Naive thymus-derived CD4-positive, alpha-beta T cell (primary cell): Measurements from ENCODE around the gene ATP13A3. TPM values are rescaled to one million over a fixed set of nuclear protein-coding genes. Genes with fewer than 3 reads are reported as not detected.

Experiments used
- ATAC-seq: fragments of 150-1000 bp; cut with Tn5 transposase; 2 replicates; pipeline ENCODE4 v1.10.0; 2021; ENCODE audit warnings: mild to moderate bottlenecking, moderate library complexity
- CTCF ChIA-PET: fragments of 350-600 bp; sonication (Branson Sonifier 250); formaldehyde crosslinking; loops from one replicate; lab custom pipeline; 2021; ENCODE audit warnings: antibody characterized with exemption; lab: Charles Lee
- POLR2A ChIA-PET: fragments of 350-600 bp; sonication (Branson Sonifier 250); formaldehyde crosslinking; loops from one replicate; lab custom pipeline; 2021; ENCODE audit warnings: antibody characterized with exemption, inconsistent platforms; lab: Charles Lee
- DNase-seq, 9 donors: peaks; one replicate each; pipeline versions ENCODE4 v3.0.0 to v3.0.0-alpha.2; 2020 to 2022; ENCODE audit warnings: mixed read lengths in 1 of 9
- H3K27ac ChIP-seq: one replicate; pipeline ENCODE4 v1.7.0; 2013; ENCODE audit warnings: mild to moderate bottlenecking, low read depth, low read length, moderate library complexity
- H3K27me3 ChIP-seq, 2 donors: one replicate each; pipeline ENCODE4 v1.7.0; 2013; ENCODE audit warnings: low read length in 2 of 2, mild to moderate bottlenecking in 2 of 2, moderate library complexity in 2 of 2; ENCODE audit not compliant: control insufficient read depth in 2 of 2, insufficient read depth in 2 of 2
- H3K36me3 ChIP-seq, 3 experiments: 1 replicate in 2 of 3; 2 replicates in 1 of 3; pipeline ENCODE4 v1.7.0; 2013; ENCODE audit warnings: low read length in 3 of 3, mild to moderate bottlenecking in 3 of 3, moderate library complexity in 1 of 3; ENCODE audit not compliant: insufficient read depth in 3 of 3, control insufficient read depth in 2 of 3
- H3K4me1 ChIP-seq, 2 donors: one replicate each; pipeline ENCODE4 v1.7.0; 2013; ENCODE audit warnings: low read length in 2 of 2, mild to moderate bottlenecking in 2 of 2, moderate library complexity in 1 of 2; ENCODE audit not compliant: control insufficient read depth in 2 of 2, insufficient read depth in 2 of 2
- H3K4me3 ChIP-seq: 2 replicates; pipeline ENCODE4 v1.7.0; 2013; ENCODE audit warnings: mild to moderate bottlenecking, low read length
- H3K9me3 ChIP-seq, 3 experiments: 1 replicate in 2 of 3; 2 replicates in 1 of 3; pipeline ENCODE4 v1.7.0; 2013; ENCODE audit warnings: low read length in 3 of 3; ENCODE audit not compliant: control insufficient read depth in 2 of 3
- H3K27ac Mint-ChIP-seq, 9 donors: one replicate each; pipeline ENCODE4 v1.8.0; 2020 to 2022; ENCODE audit warnings: mixed read lengths in 9 of 9, mild to moderate bottlenecking in 8 of 9, moderate library complexity in 5 of 9, inconsistent platforms in 2 of 9
- H3K27me3 Mint-ChIP-seq, 5 donors: one replicate each; pipeline ENCODE4 v1.8.0; 2021 to 2022; ENCODE audit warnings: mixed read lengths in 5 of 5, mild to moderate bottlenecking in 1 of 5
- H3K36me3 Mint-ChIP-seq, 5 donors: one replicate each; pipeline ENCODE4 v1.8.0; 2020 to 2022; ENCODE audit warnings: mixed read lengths in 5 of 5, mild to moderate bottlenecking in 3 of 5, inconsistent platforms in 1 of 5
- H3K4me1 Mint-ChIP-seq, 7 donors: one replicate each; pipeline ENCODE4 v1.8.0; 2020 to 2022; ENCODE audit warnings: mixed read lengths in 7 of 7, mild to moderate bottlenecking in 3 of 7, inconsistent platforms in 1 of 7
- H3K4me3 Mint-ChIP-seq, 10 donors: one replicate each; pipeline ENCODE4 v1.8.0; 2020 to 2022; ENCODE audit warnings: mild to moderate bottlenecking in 10 of 10, mixed read lengths in 10 of 10, moderate library complexity in 6 of 10, inconsistent platforms in 2 of 10
- H3K9me3 Mint-ChIP-seq, 11 donors: one replicate each; pipeline ENCODE4 v1.8.0; 2020 to 2022; ENCODE audit warnings: mixed read lengths in 11 of 11, mild to moderate bottlenecking in 4 of 11, inconsistent platforms in 1 of 11, moderate library complexity in 1 of 11
- intact Hi-C, 2 donors: fragments of 100-400 bp; cut with micrococcal nuclease; formaldehyde crosslinking; loops; one replicate each; pipeline ENCODE4 v1.15.1; 2023
- polyA plus RNA-seq, 2 donors: library from polyadenylated mRNA; unstranded; fragments of 300-500 nt; fragmentation: Illumina TruSeq; gene quantifications; one replicate each; pipeline ENCODE4 v1.2.3, GENCODE V29; 2021
- total RNA-seq, 6 experiments: library from RNA in 5 of 6; stranded (reverse) in 5 of 6; gene quantifications; 1 replicate in 5 of 6; 2 replicates in 1 of 6; pipeline ENCODE4 v1.2.3 and lab custom pipeline; 2021 to 2026

ATP13A3 gene
- total and polyA plus RNA-seq, 7 experiments from 2014 or later: 4.6 to 81.8 (median 46.7) TPM

DNA sequence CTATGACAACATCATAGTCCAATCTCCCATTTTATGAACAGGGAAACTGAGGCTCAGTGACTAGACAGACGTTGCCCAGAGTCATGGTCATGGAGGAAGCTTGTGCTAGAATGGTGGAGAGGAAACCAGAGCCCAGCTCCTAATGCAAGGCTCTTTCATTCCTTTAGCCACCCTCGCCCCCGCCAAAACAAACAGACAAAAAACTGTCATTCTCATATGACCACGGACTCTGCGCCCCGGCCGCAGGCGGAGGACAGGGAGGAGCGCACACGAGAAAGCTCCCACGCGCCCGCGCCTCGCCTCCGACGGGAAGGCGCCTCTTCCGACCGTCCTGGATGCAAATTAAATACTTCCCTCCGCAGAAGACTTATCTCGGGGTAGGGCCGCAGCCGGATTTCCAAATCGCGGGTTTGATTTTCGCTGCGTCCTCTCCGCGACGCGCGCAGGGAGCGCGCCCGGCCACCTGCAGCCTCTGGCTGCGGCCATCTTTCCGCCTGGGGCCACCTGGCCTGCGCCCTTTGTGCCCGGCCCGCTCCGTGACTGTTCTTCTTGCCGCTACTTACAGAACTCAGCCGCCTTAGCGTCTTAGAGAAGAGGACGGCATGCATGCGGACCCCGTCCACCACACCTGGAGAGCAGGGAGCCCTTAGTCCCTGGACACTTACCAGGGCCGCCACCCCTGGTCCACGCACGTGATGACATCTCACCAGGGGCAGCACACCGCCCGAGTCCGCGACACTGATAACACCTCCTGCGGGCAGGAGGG, 670 bp upstream of the ATP13A3 start:
- H3K27me3 ChIP-seq: no peaks in the 10 kb centered on the region
- H3K27ac Mint-ChIP-seq: peak overlapping the region; percentile 20 to 94 (median 78)
- H3K27ac ChIP-seq: peak overlapping the region; percentile 48
- peak overlapping the region; percentile 83 for H3K4me3 ChIP-seq
- no peaks in the 10 kb centered on the region for H3K36me3 ChIP-seq
- ATAC-seq (peak; percentile 14), DNase-seq (peak in 6 of 9 donors; percentile 27 to 66 (median 32))
- H3K9me3 Mint-ChIP-seq: peaks cover 0 to 8% (median 0%) of the 10 kb centered on the region in 11 donors
- peak overlapping the region; percentile 75 to 94 (median 86) for H3K4me3 Mint-ChIP-seq
- no peaks in the 10 kb centered on the region for H3K27me3 Mint-ChIP-seq
- H3K4me1 ChIP-seq: peaks cover 20 to 25% of the 10 kb centered on the region in 2 donors
- intact Hi-C loops: loop anchor here (1.0 to 10.0 kb wide), 12 partner anchors 15 to 1057 kb away; partner anchors contain the start of genes ACAP2 (in 2 of the 2), PPP1R2 (in 2 of the 2), XXYLT1 (in 2 of the 2) and HES1 (in 1 of the 2)
- peaks cover 0 to 27% (median 0%) of the 10 kb centered on the region in 5 donors for H3K36me3 Mint-ChIP-seq
- POLR2A ChIA-PET: interaction anchor here (0.6 to 1.9 kb wide), 4 partner anchors 14 to 96 kb away, joined by 3 to 11 read pairs (median 4); no protein-coding TSS in a partner anchor
- no peaks in the 10 kb centered on the region for H3K9me3 ChIP-seq
- H3K4me1 Mint-ChIP-seq: peaks cover 37 to 52% (median 40%) of the 10 kb centered on the region in 7 donors
- CTCF ChIA-PET: interaction anchor here (0.5 to 0.9 kb wide), 3 partner anchors 13 to 157 kb away, joined by 3 read pairs; no protein-coding TSS in a partner anchor

GRCh38 chr3:194485881-194486539, 792 bp downstream of the ATP13A3 start:
- CTCF ChIA-PET: no interaction called here
- H3K27ac ChIP-seq: peak overlapping the region; percentile 82
- Mint-ChIP-seq H3K4me3 (peak overlapping the region; percentile 83 to 98 (median 92)), H3K27ac (peak overlapping the region; percentile 82 to 96 (median 92)), H3K4me1 (peaks cover 42 to 65% (median 50%) of the 10 kb centered on the region in 7 donors), H3K36me3 (peaks cover 0 to 28% (median 0%) of the 10 kb centered on the region in 5 donors), H3K27me3 (no peaks in the 10 kb centered on the region), H3K9me3 (peaks cover 0 to 8% (median 0%) of the 10 kb centered on the region in 11 donors)
- peak; percentile 27 for ATAC-seq
- peak; percentile 27 to 70 (median 44) for DNase-seq
- peaks cover 20 to 25% of the 10 kb centered on the region in 2 donors for H3K4me1 ChIP-seq
- no peaks in the 10 kb centered on the region for H3K9me3 ChIP-seq
- H3K4me3 ChIP-seq: peak overlapping the region; percentile 72
- H3K36me3 ChIP-seq: no peaks in the 10 kb centered on the region
- intact Hi-C loops: loop anchor here (1.0 to 10.0 kb wide), 11 partner anchors 14 to 1059 kb away; partner anchors contain the start of genes ACAP2 (in 2 of the 2), LSG1 (in 2 of the 2), PPP1R2 (in 2 of the 2) and XXYLT1 (in 2 of the 2)
- no peaks in the 10 kb centered on the region for H3K27me3 ChIP-seq
- POLR2A ChIA-PET: interaction anchor here (0.7 to 3.5 kb wide), 4 partner anchors 89 to 186 kb away, joined by 3 to 17 read pairs (median 6); partner anchors contain the start of gene LSG1

- intact Hi-C loops: loop anchor here (1.0 to 10.0 kb wide), 5 partner anchors 13 to 1059 kb away; partner anchors contain the start of genes XXYLT1 (in 2 of the 2), HES1 (in 1 of the 2), OPA1 (in 1 of the 2) and PPP1R2 (in 1 of the 2)
- H3K4me1 ChIP-seq: peaks cover 20 to 25% of the 10 kb centered on the region in 2 donors
- H3K9me3 ChIP-seq: no peaks in the 10 kb centered on the region
- peak overlapping the region; percentile 72 for H3K4me3 ChIP-seq
- H3K27me3 Mint-ChIP-seq: no peaks in the 10 kb centered on the region
- peak overlapping the region; percentile 83 to 98 (median 92) for H3K4me3 Mint-ChIP-seq
- peaks cover 0 to 8% (median 0%) of the 10 kb centered on the region in 11 donors for H3K9me3 Mint-ChIP-seq
- DNase-seq (peak in 6 of 9 donors; percentile 8 to 22 (median 16)), ATAC-seq (no peak)
- H3K27ac Mint-ChIP-seq: peak overlapping the region; percentile 82 to 96 (median 92)
- no peaks in the 10 kb centered on the region for H3K27me3 ChIP-seq
- peaks cover 0 to 28% (median 0%) of the 10 kb centered on the region in 5 donors for H3K36me3 Mint-ChIP-seq
- no peaks in the 10 kb centered on the region for H3K36me3 ChIP-seq
- H3K4me1 Mint-ChIP-seq: peaks cover 42 to 67% (median 53%) of the 10 kb centered on the region in 7 donors
- ChIA-PET POLR2A (interaction anchor here (0.7 to 3.5 kb wide), 4 partner anchors 88 to 187 kb away, joined by 3 to 17 read pairs (median 6); partner anchors contain the start of gene LSG1), CTCF (no interaction called here)
- peak overlapping the region; percentile 82 for H3K27ac ChIP-seq
These were observed 1.3 kb downstream of the ATP13A3 start for GRCh38 chr3:194485468-194485880.

- DNase-seq: no peak
- Mint-ChIP-seq H3K27ac (peak overlapping the region in 2 of 9 donors; percentile 32 to 90), H3K9me3 (peaks cover 0 to 8% (median 0%) of the 10 kb centered on the region in 11 donors), H3K4me3 (peak overlapping the region; percentile 12 to 98 (median 85)), H3K4me1 (peaks cover 34 to 67% (median 61%) of the 10 kb centered on the region in 7 donors), H3K36me3 (peaks cover 0 to 22% (median 0%) of the 10 kb centered on the region in 5 donors), H3K27me3 (no peaks in the 10 kb centered on the region)
- Histone ChIP-seq H3K9me3 (no peaks in the 10 kb centered on the region), H3K27me3 (no peaks in the 10 kb centered on the region), H3K4me1 (peaks cover 20 to 25% of the 10 kb centered on the region in 2 donors), H3K4me3 (no peak overlapping the region), H3K36me3 (no peaks in the 10 kb centered on the region), H3K27ac (no peak overlapping the region)
- intact Hi-C loops: loop anchor here (1.0 to 10.0 kb wide), 6 partner anchors 12 to 1060 kb away; partner anchors contain the start of genes XXYLT1 (in 2 of the 2), HES1 (in 1 of the 2), OPA1 (in 1 of the 2) and PPP1R2 (in 1 of the 2)
- ChIA-PET POLR2A (interaction anchor here (0.7 to 3.5 kb wide), 3 partner anchors 10 to 972 kb away, joined by 3 to 17 read pairs (median 3); no protein-coding TSS in a partner anchor), CTCF (interaction anchor here (0.5 to 1.4 kb wide), 3 partner anchors 13 to 1052 kb away, joined by 3 read pairs; no protein-coding TSS in a partner anchor)
- ATAC-seq: no peak
These were observed 2.2 kb downstream of the ATP13A3 start for GRCh38 chr3:194484614-194485013.

DNA sequence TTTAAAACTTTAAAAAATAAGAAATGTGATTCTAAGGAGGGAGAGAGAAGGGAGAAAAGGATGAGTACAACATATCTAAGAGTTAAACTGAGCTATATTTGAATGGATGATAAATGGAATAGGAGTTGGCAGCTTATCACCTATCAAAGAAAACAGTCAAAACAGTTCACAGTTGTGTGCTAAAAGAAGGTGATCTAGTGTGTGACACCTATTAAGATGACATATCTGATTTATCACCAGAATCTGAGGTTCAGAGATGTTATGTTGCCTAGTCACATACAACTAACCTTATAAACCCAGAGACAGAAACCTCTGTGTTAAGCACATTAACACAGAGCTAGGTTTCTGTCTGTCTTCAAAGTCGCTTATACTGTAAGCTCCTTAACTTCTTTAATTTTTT, 3.0 kb downstream of the ATP13A3 start:
- POLR2A ChIA-PET: interaction anchor here (0.6 to 3.5 kb wide), 4 partner anchors 10 to 139 kb away, joined by 3 to 17 read pairs (median 3); no protein-coding TSS in a partner anchor
- intact Hi-C loops: loop anchor here (1.0 to 10.0 kb wide), 3 partner anchors 87 to 1061 kb away; partner anchors contain the start of genes HES1 (in 1 of the 2) and PPP1R2 (in 1 of the 2)

More for the DNA sequence above, 3.0 kb downstream of the ATP13A3 start:
- peaks cover 20 to 26% of the 10 kb centered on the region in 2 donors for H3K4me1 ChIP-seq
- no peaks in the 10 kb centered on the region for H3K36me3 ChIP-seq
- no peaks in the 10 kb centered on the region for H3K9me3 ChIP-seq
- Mint-ChIP-seq H3K36me3 (peaks cover 0 to 19% (median 0%) of the 10 kb centered on the region in 5 donors), H3K27ac (no peak overlapping the region), H3K27me3 (no peaks in the 10 kb centered on the region), H3K4me1 (peaks cover 32 to 63% (median 58%) of the 10 kb centered on the region in 7 donors), H3K9me3 (peaks cover 0 to 6% (median 0%) of the 10 kb centered on the region in 11 donors), H3K4me3 (no peak overlapping the region)
- no peaks in the 10 kb centered on the region for H3K27me3 ChIP-seq
- CTCF ChIA-PET: interaction anchor here (0.6 to 1.4 kb wide), 4 partner anchors 12 to 111 kb away, joined by 3 to 5 read pairs (median 3); no protein-coding TSS in a partner anchor
- H3K4me3 ChIP-seq: no peak overlapping the region
- H3K27ac ChIP-seq: no peak overlapping the region
- DNase-seq (no peak), ATAC-seq (no peak)
